ENCODE results near the gene ASCC1. TPM values are rescaled to one million over a fixed set of nuclear protein-coding genes. Genes with fewer than 3 reads are reported as not detected.

The ASCC1 gene
- total RNA-seq, 3 donors from 2014 or later (not counting 1 experiment from before 2014, with no cell fraction given) = 26.0 to 35.2 (median 29.3) TPM

GRCh38 chr10:72081210-72081609 is 134.9 kb downstream of the ASCC1 start:
- Histone ChIP-seq H3K4me3 (ENCODE audit: low read length) (no peak overlapping the region), H3K27ac (ENCODE audit: low read length) (no peak overlapping the region), H3K36me3 (ENCODE audit: control insufficient read depth, insufficient read depth, low read length) (peaks cover 3% of the 10 kb centered on the region), H3K4me1 (ENCODE audit: control insufficient read depth, insufficient read depth, low read length) (peaks cover 94% of the 10 kb centered on the region), H3K9me3 (ENCODE audit: control insufficient read depth, insufficient read depth, low read length) (no peaks in the 10 kb centered on the region), H3K27me3 (ENCODE audit: control insufficient read depth, insufficient read depth, low read length) (no peaks in the 10 kb centered on the region)
- H3K4me1 Mint-ChIP-seq = peaks cover 73 to 82% of the 10 kb centered on the region in 2 donors
- H3K4me3 Mint-ChIP-seq = peak overlapping the region; percentile 53
- H3K36me3 Mint-ChIP-seq = no peaks in the 10 kb centered on the region
- peak overlapping the region; percentile 74 to 76 for H3K27ac Mint-ChIP-seq
- H3K27me3 Mint-ChIP-seq (ENCODE audit: low read depth in 2 of 2) = no peaks in the 10 kb centered on the region
- ATAC-seq (no peak), DNase-seq (no peak)
- 92% methylated on average over 8 of the region's 9 CpGs for WGBS (ENCODE audit: insufficient coverage)
- H3K9me3 Mint-ChIP-seq = no peaks in the 10 kb centered on the region
- no peak for TF ChIP-seq CTCF (IDR thresholded peaks at IDR 0.05)
- intact Hi-C loops (cut with micrococcal nuclease) = no loop called here

- Histone ChIP-seq H3K27me3 (ENCODE audit: control insufficient read depth, insufficient read depth, low read length) (no peaks in the 10 kb centered on the region), H3K36me3 (ENCODE audit: control insufficient read depth, insufficient read depth, low read length) (peaks cover 3% of the 10 kb centered on the region), H3K4me1 (ENCODE audit: control insufficient read depth, insufficient read depth, low read length) (peaks cover 93% of the 10 kb centered on the region), H3K27ac (ENCODE audit: low read length) (peak overlapping the region; percentile 46), H3K9me3 (ENCODE audit: control insufficient read depth, insufficient read depth, low read length) (no peaks in the 10 kb centered on the region), H3K4me3 (ENCODE audit: low read length) (no peak overlapping the region)
- Mint-ChIP-seq H3K4me1 (peaks cover 70 to 79% of the 10 kb centered on the region in 2 donors), H3K27ac (peak overlapping the region; percentile 74 to 76), H3K4me3 (peak overlapping the region; percentile 65), H3K36me3 (no peaks in the 10 kb centered on the region), H3K27me3 (ENCODE audit: low read depth in 2 of 2) (no peaks in the 10 kb centered on the region), H3K9me3 (no peaks in the 10 kb centered on the region)
- intact Hi-C loops (cut with micrococcal nuclease) = no loop called here
- DNase-seq (no peak), ATAC-seq (no peak)
- TF ChIP-seq CTCF (IDR thresholded peaks at IDR 0.05) = no peak
- WGBS (ENCODE audit: insufficient coverage) = 90% methylated on average over 13 of the region's 14 CpGs
Measured at GRCh38 chr10:72080042-72080975, 135.8 kb downstream of the ASCC1 start.

- Mint-ChIP-seq H3K27me3 (ENCODE audit: low read depth in 2 of 2) (no peaks in the 10 kb centered on the region), H3K4me3 (peak overlapping the region; percentile 65), H3K36me3 (no peaks in the 10 kb centered on the region), H3K27ac (peak overlapping the region; percentile 65 to 76), H3K4me1 (peaks cover 60 to 70% of the 10 kb centered on the region in 2 donors), H3K9me3 (no peaks in the 10 kb centered on the region)
- H3K36me3 ChIP-seq (ENCODE audit: control insufficient read depth, insufficient read depth, low read length) = peaks cover 5% of the 10 kb centered on the region
- H3K4me1 ChIP-seq (ENCODE audit: control insufficient read depth, insufficient read depth, low read length) = peaks cover 93% of the 10 kb centered on the region
- peak; percentile 60 to 92 for DNase-seq
- intact Hi-C loops (cut with micrococcal nuclease) = no loop called here
- WGBS (ENCODE audit: insufficient coverage) = 23% methylated on average over 5 of the region's 5 CpGs
- no peaks in the 10 kb centered on the region for H3K9me3 ChIP-seq (ENCODE audit: control insufficient read depth, insufficient read depth, low read length)
- no peak for TF ChIP-seq CTCF (IDR thresholded peaks at IDR 0.05)
- ATAC-seq = peak; percentile 73 to 78 (median 75)
- peak overlapping the region; percentile 46 for H3K27ac ChIP-seq (ENCODE audit: low read length)
- no peaks in the 10 kb centered on the region for H3K27me3 ChIP-seq (ENCODE audit: control insufficient read depth, insufficient read depth, low read length)
- no peak overlapping the region for H3K4me3 ChIP-seq (ENCODE audit: low read length)
Measured at GRCh38 chr10:72079356-72079755, 136.7 kb downstream of the ASCC1 start.

Data from natural killer cell (primary cell).